Spleen (tissue), 7 donors: ENCODE data around the gene CD34.

Experiments used
- CTCF ChIP-seq, 11 experiments: fragments of 200-600 bp in 7 of 11; fragments of 450-650 bp in 4 of 11; sonication (generic) in 4 of 11; IDR thresholded peaks in 8 of 11; conservative IDR thresholded peaks in 3 of 11; 1 replicate in 7 of 11; 2 replicates in 4 of 11; pipeline versions ENCODE4 v1.4.0 to v1.8.0; 2016 to 2021; ENCODE audit warnings: antibody characterized with exemption in 11 of 11, inconsistent platforms in 4 of 11, mild to moderate bottlenecking in 1 of 11
- POLR2A ChIP-seq, 3 donors: fragments of 450-650 bp; IDR thresholded peaks; one replicate each; pipeline ENCODE4 v1.5.1; 2017; ENCODE audit warnings: antibody characterized with exemption in 3 of 3, mild to moderate bottlenecking in 1 of 3
- donor health status: DM: no; HTN: no; CAD: no; lungs with moderate emphysema.
- donor health status: DM: no; HTN: no; CAD: no.
- donor health status: DM: no; HTN: no; CAD: no.

- no peak for TF ChIP-seq POLR2A (IDR thresholded peaks at IDR 0.05)
- no peak for TF ChIP-seq CTCF (IDR thresholded peaks at IDR 0.05 in 8 of 11, conservative IDR thresholded peaks at IDR 0.05 in 3 of 11)
These were observed 49.3 kb downstream of the CD34 start for GRCh38 chr1:207861442-207862177.
